Upper lobe of left lung (tissue), 6 donors: ENCODE results near the gene ARL5C. TPM values are rescaled to one million over a fixed set of nuclear protein-coding genes. Genes with fewer than 3 reads are reported as not detected.
"Not testable (repeated sequence)": the region's sequence is repeated elsewhere in the genome, so short reads cannot be mapped to it uniquely, and the experiment has no call there.

Experiments used
- ATAC-seq, 2 donors: fragments of 200-7000 bp; cut with Tn5 transposase; one replicate each; pipeline ENCODE4 v1.9.1; 2022; ENCODE audit warnings: mild to moderate bottlenecking in 2 of 2, moderate library complexity in 2 of 2; ENCODE audit not compliant: low FRiP score in 2 of 2
- DNase-seq, 2 donors: peaks; one replicate each; pipeline ENCODE4 v3.0.0-alpha.2; 2019 to 2020
- H3K27ac ChIP-seq, 4 donors: fragments of 200-600 bp; sonication (generic); one replicate each; pipeline ENCODE4 v1.5.1; 2016 to 2019
- H3K27me3 ChIP-seq, 4 donors: fragments of 200-600 bp; sonication (generic); one replicate each; pipeline ENCODE4 v1.5.1; 2017 to 2019
- H3K36me3 ChIP-seq, 4 donors: fragments of 200-600 bp; sonication (generic); one replicate each; pipeline ENCODE4 v1.5.1; 2016 to 2019
- H3K4me1 ChIP-seq, 4 donors: fragments of 200-600 bp; sonication (generic); one replicate each; pipeline ENCODE4 v1.5.1; 2018 to 2019
- H3K4me3 ChIP-seq, 4 donors: fragments of 200-600 bp; sonication (generic); one replicate each; pipeline ENCODE4 v1.5.1; 2017 to 2019; ENCODE audit warnings: mild to moderate bottlenecking in 2 of 4, moderate library complexity in 1 of 4
- H3K9me3 ChIP-seq, 4 donors: fragments of 200-600 bp; sonication (generic); one replicate each; pipeline ENCODE4 v1.5.1; 2018 to 2019
- EP300 ChIP-seq, 4 donors: sonication (generic); formaldehyde crosslinking; IDR thresholded peaks; one replicate each; pipeline ENCODE4 v1.5.1; 2017; ENCODE audit warnings: antibody characterized with exemption in 4 of 4, control low read depth in 2 of 4
- POLR2A ChIP-seq, 4 donors: fragments of 450-650 bp; IDR thresholded peaks; one replicate each; pipeline ENCODE4 v1.5.1; 2016 to 2017; ENCODE audit warnings: antibody characterized with exemption in 4 of 4, mild to moderate bottlenecking in 2 of 4
- POLR2AphosphoS5 ChIP-seq, 2 donors: sonication (generic); formaldehyde crosslinking; IDR thresholded peaks; one replicate each; pipeline ENCODE4 v1.5.1; 2017; ENCODE audit warnings: antibody characterized with exemption in 2 of 2
- WGBS, 2 donors: methylation state at CpG; one replicate each; pipeline ENCODE4 v1.1.5; 2017 to 2018; 5-methylcytosine and 5-hydroxymethylcytosine counted together
- total RNA-seq, 6 donors: library from RNA; depleted of rRNA in 4 of 6; stranded (reverse); fragments of >200 nt in 4 of 6; gene quantifications; one replicate each; pipeline versions ENCODE4 v1.1.0 to v1.2.1, GENCODE V29; 2016 to 2021
- TF ChIP-seq, protein P1 (sequence below), 6 experiments: fragments of 450-650 bp in 4 of 6; fragments of 200-600 bp in 2 of 6; sonication (generic) in 2 of 6; IDR thresholded peaks; one replicate each; pipeline ENCODE4 v1.5.1; 2016 to 2019; ENCODE audit warnings: antibody characterized with exemption in 6 of 6
- donor health status: DM: no; HTN: no; CAD: no; lungs with moderate emphysema.
- donor health status: DM: no; HTN: yes; CAD: no; lungs with severe emphysema.

Gene ARL5C
- total RNA-seq, 6 donors from 2014 or later, result 0.39 TPM; not detected in 5

DNA sequence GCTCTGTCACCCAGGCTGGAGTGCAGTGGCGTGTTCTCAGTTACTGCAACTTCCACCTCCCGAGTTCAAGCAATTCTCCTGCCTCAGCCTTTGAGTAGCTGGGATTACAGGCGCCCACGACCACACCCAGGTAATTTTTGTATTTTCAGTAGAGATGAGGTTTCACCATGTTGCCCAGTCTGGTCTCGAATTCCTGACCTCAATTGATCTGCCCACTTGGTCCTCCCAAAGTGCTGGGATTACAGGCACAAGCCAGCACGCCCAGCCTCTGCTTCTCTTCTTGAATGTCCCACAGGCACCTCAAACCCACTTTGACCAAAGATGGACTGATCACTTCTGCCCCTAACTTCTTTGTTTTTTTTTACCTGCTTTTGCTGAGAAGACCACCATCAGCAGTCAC lies 4.6 kb upstream of the ARL5C start:
- Histone ChIP-seq H3K36me3 (peaks cover 0 to 6% (median 2%) of the 10 kb centered on the region in 4 donors), H3K4me1 (peaks cover 3 to 19% (median 9%) of the 10 kb centered on the region in 4 donors), H3K27ac (no peak overlapping the region), H3K4me3 (no peak overlapping the region), H3K9me3 (no peaks in the 10 kb centered on the region), H3K27me3 (peaks cover 0 to 1% (median under 1%) of the 10 kb centered on the region in 4 donors)
- DNase-seq, result no peak
- no peak for ATAC-seq
- WGBS, 2 donors, result 63 to 67% methylated on average over 6 of the region's 6 CpGs
- TF ChIP-seq POLR2A (IDR thresholded peaks at IDR 0.05), result no peak
- TF ChIP-seq POLR2AphosphoS5 (IDR thresholded peaks at IDR 0.05), result no peak
- TF ChIP-seq, protein P1, sequence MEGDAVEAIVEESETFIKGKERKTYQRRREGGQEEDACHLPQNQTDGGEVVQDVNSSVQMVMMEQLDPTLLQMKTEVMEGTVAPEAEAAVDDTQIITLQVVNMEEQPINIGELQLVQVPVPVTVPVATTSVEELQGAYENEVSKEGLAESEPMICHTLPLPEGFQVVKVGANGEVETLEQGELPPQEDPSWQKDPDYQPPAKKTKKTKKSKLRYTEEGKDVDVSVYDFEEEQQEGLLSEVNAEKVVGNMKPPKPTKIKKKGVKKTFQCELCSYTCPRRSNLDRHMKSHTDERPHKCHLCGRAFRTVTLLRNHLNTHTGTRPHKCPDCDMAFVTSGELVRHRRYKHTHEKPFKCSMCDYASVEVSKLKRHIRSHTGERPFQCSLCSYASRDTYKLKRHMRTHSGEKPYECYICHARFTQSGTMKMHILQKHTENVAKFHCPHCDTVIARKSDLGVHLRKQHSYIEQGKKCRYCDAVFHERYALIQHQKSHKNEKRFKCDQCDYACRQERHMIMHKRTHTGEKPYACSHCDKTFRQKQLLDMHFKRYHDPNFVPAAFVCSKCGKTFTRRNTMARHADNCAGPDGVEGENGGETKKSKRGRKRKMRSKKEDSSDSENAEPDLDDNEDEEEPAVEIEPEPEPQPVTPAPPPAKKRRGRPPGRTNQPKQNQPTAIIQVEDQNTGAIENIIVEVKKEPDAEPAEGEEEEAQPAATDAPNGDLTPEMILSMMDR (IDR thresholded peaks at IDR 0.05), result no peak
- no peak for TF ChIP-seq EP300 (IDR thresholded peaks at IDR 0.05)

DNA sequence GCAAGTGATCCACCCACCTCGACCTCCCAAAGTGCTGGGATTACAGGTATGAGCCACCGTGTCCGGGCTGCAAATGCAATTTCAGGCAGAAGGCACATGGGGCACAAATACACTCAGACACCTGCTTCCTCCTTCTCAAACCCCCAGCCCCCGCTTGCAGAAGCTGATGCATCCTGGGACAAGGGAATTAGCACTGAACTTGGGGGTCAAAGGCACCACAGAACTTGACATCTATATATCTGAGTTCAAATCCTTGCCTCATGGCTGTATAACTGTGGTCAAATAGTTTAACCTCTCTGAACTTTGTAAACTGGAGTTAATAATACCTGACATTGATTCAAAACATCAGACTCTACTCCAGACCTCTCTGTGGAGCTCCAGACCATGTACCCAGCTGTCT lies 4.1 kb upstream of the ARL5C start:
- TF ChIP-seq, protein P1 (IDR thresholded peaks at IDR 0.05), result no peak
- TF ChIP-seq POLR2A (IDR thresholded peaks at IDR 0.05) (no peak), EP300 (IDR thresholded peaks at IDR 0.05) (no peak), POLR2AphosphoS5 (IDR thresholded peaks at IDR 0.05) (no peak)
- no peak for ATAC-seq
- whole genome bisulfite sequencing, 2 donors, result 45 to 67% methylated on average over 4 of the region's 4 CpGs

GRCh38 chr17:39169518-39169917 lies 3.6 kb upstream of the ARL5C start:
- Histone ChIP-seq H3K27ac (no peak overlapping the region), H3K4me1 (peaks cover 10 to 21% (median 20%) of the 10 kb centered on the region in 4 donors), H3K36me3 (no peaks in the 10 kb centered on the region), H3K4me3 (no peak overlapping the region), H3K27me3 (peaks cover 0 to 8% (median 2%) of the 10 kb centered on the region in 4 donors), H3K9me3 (no peaks in the 10 kb centered on the region)
- DNase-seq (no peak), ATAC-seq (no peak)
- WGBS, 2 donors, result 64 to 84% methylated on average over 3 of the region's 3 CpGs
- TF ChIP-seq EP300 (IDR thresholded peaks at IDR 0.05) (no peak), POLR2AphosphoS5 (IDR thresholded peaks at IDR 0.05) (no peak), POLR2A (IDR thresholded peaks at IDR 0.05) (no peak)
- TF ChIP-seq, protein P1 (IDR thresholded peaks at IDR 0.05), result no peak

More for the DNA sequence above, 4.1 kb upstream of the ARL5C start:
- DNase-seq, result no peak
- H3K4me3 ChIP-seq, result no peak overlapping the region
- no peak overlapping the region for H3K27ac ChIP-seq
- peaks cover 7 to 23% (median 14%) of the 10 kb centered on the region in 4 donors for H3K4me1 ChIP-seq
- H3K27me3 ChIP-seq, result peaks cover 0 to 6% (median 2%) of the 10 kb centered on the region in 4 donors
- H3K36me3 ChIP-seq, result peaks cover 0 to 2% (median under 1%) of the 10 kb centered on the region in 4 donors
- no peaks in the 10 kb centered on the region for H3K9me3 ChIP-seq

DNA sequence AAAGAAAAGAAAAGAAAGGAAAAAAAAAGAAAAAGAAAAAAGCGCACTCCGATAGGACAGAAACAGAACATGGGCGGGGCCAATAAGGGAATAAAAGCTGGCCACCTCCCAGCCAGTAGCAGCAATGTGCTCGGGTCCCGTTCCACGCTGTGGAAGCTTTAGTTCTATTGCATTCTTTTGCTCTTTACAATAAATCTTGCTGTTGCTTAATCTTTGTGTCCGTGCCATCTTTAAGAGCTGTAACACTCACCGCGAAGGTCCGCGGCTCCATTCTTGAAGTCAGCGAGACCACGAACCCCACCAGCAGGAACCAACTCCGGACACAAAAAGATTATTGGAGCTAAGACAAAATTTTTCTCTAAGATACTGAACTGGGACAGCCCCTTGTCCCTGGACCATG lies 3.1 kb upstream of the ARL5C start:
- Histone ChIP-seq H3K27me3 (peaks cover 0 to 8% (median 2%) of the 10 kb centered on the region in 4 donors), H3K4me1 (peaks cover 13 to 24% (median 23%) of the 10 kb centered on the region in 4 donors), H3K4me3 (no peak overlapping the region), H3K9me3 (no peaks in the 10 kb centered on the region), H3K27ac (no peak overlapping the region), H3K36me3 (no peaks in the 10 kb centered on the region)
- no peak for ATAC-seq
- no peak for DNase-seq
- TF ChIP-seq POLR2AphosphoS5 (IDR thresholded peaks at IDR 0.05), result no peak
- TF ChIP-seq POLR2A (IDR thresholded peaks at IDR 0.05), result no peak
- TF ChIP-seq EP300 (IDR thresholded peaks at IDR 0.05), result no peak
- TF ChIP-seq, protein P1 (IDR thresholded peaks at IDR 0.05), result no peak
- 73 to 77% methylated on average over 14 of the region's 14 CpGs for WGBS, 2 donors

DNA sequence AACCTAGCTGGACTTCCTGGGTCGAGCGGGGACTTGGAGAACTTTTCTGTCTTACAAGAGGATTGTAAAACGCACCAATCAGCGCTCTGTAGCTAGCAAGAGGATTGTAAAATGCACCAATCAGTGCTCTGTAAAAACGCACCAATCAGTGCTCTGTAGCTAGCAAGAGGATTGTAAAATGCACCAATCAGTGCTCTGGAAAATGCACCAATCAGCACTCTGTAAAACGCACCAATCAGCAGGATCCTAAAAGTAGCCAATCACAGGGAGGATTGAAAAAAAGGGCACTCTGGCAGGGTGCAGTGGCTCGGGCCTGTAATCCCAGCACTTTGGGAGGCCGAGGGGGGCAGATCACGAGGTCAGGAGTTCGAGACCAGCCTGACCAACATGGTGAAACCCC lies 2.5 kb upstream of the ARL5C start:
- 94% methylated on average over 10 of the region's 10 CpGs for WGBS, 2 donors
- not testable (repeated sequence) for H3K9me3 ChIP-seq, H3K4me3 ChIP-seq, DNase-seq, H3K27ac ChIP-seq, ATAC-seq, H3K27me3 ChIP-seq, H3K36me3 ChIP-seq
- peaks cover 15 to 26% (median 25%) of the 10 kb centered on the region in 4 donors for H3K4me1 ChIP-seq
